Activated B cell treated with CpG ODN at 0.5 μM for 24 hours (primary cell): ENCODE data around the gene POMT2. TPM values are rescaled to one million over a fixed set of nuclear protein-coding genes. Genes with fewer than 3 reads are reported as not detected.

Experiments used
- ATAC-seq: fragments of 200-7000 bp; cut with Tn5 transposase; one replicate; pipeline ENCODE4 v1.10.0; 2021; ENCODE audit warnings: low read depth, mild to moderate bottlenecking, moderate library complexity
- CTCF ChIA-PET: fragments of 350-600 bp; sonication (Branson Sonifier 250); formaldehyde crosslinking; loops from one replicate; lab custom pipeline; 2021; ENCODE audit warnings: antibody characterized with exemption; lab: Charles Lee
- POLR2A ChIA-PET: fragments of 350-600 bp; sonication (Branson Sonifier 250); formaldehyde crosslinking; loops from one replicate; lab custom pipeline; 2021; ENCODE audit warnings: antibody characterized with exemption; lab: Charles Lee
- DNase-seq: peaks from one replicate; pipeline ENCODE4 v3.0.0; 2022
- H3K27ac Mint-ChIP-seq: one replicate; pipeline ENCODE4 v1.8.0; 2020; ENCODE audit warnings: mixed read lengths
- H3K27me3 Mint-ChIP-seq: one replicate; pipeline ENCODE4 v1.8.0; 2021; ENCODE audit warnings: mixed read lengths
- H3K36me3 Mint-ChIP-seq: one replicate; pipeline ENCODE4 v1.8.0; 2021; ENCODE audit warnings: low read depth, mixed read lengths
- H3K4me1 Mint-ChIP-seq: one replicate; pipeline ENCODE4 v1.8.0; 2021; ENCODE audit warnings: mixed read lengths
- H3K4me3 Mint-ChIP-seq: one replicate; pipeline ENCODE4 v1.8.0; 2020; ENCODE audit warnings: mild to moderate bottlenecking, mixed read lengths
- H3K9me3 Mint-ChIP-seq: one replicate; pipeline ENCODE4 v1.8.0; 2020; ENCODE audit warnings: mixed read lengths
- intact Hi-C: fragments of 100-400 bp; cut with micrococcal nuclease; formaldehyde crosslinking; loops from one replicate; pipeline ENCODE4 v1.15.1; 2024
- total RNA-seq: library from RNA; stranded (reverse); gene quantifications from 2 replicates; pipeline ENCODE4 v1.2.3, GENCODE V29; 2022
- TF ChIP-seq, protein P1 (sequence below): fragments of 200-600 bp; IDR thresholded peaks from one replicate; pipeline ENCODE4 v1.8.0; 2022; ENCODE audit warnings: antibody characterized with exemption, mild to moderate bottlenecking

The POMT2 gene
- total RNA-seq, 1 donor from 2014 or later: 30.8 TPM

DNA sequence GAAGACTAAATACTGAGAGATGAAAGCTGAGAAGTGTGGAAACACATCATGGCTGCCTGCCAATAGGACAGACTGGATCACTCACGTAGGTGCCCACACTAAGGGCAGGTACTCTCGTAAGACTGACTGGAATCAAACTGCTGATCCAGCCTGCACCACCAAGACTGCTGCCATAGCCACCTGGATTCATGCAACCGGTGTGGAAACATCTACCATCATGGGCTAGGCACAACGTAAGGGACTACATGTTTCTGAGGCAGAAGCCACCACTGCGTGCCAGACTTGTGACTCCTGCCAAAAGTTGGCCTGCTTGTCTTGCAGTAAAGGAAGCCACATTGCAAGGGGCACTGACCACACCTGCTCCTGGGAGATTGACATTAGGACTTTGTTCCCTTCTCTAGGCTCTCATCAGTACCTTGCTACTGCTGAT, 3.8 kb downstream of the POMT2 start:
- TF ChIP-seq, protein P1, sequence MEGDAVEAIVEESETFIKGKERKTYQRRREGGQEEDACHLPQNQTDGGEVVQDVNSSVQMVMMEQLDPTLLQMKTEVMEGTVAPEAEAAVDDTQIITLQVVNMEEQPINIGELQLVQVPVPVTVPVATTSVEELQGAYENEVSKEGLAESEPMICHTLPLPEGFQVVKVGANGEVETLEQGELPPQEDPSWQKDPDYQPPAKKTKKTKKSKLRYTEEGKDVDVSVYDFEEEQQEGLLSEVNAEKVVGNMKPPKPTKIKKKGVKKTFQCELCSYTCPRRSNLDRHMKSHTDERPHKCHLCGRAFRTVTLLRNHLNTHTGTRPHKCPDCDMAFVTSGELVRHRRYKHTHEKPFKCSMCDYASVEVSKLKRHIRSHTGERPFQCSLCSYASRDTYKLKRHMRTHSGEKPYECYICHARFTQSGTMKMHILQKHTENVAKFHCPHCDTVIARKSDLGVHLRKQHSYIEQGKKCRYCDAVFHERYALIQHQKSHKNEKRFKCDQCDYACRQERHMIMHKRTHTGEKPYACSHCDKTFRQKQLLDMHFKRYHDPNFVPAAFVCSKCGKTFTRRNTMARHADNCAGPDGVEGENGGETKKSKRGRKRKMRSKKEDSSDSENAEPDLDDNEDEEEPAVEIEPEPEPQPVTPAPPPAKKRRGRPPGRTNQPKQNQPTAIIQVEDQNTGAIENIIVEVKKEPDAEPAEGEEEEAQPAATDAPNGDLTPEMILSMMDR: no peak
- CTCF ChIA-PET: interaction anchor here (0.8 to 3.6 kb wide), 16 partner anchors 13 to 606 kb away, joined by 3 to 39 read pairs (median 5); no protein-coding TSS in a partner anchor
- H3K27me3 Mint-ChIP-seq: no peaks in the 10 kb centered on the region

DNA sequence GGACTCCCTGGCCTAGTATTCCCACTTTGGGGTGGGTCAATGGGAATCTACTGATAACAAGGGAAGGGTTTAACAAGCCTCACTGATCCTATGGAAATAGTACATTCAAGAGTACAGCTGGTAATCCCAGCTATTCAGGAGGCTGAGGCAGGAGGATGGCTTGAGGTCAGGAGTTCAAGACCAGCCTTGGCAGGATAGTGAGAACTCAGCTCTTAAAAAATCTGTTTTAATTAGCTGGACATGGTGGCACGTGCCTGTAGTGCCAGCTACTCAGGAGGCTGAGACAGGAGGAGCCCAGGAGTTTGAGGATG, 4.5 kb downstream of the POMT2 start:
- Mint-ChIP-seq H3K4me3 (no peak overlapping the region), H3K4me1 (peaks cover 9% of the 10 kb centered on the region), H3K36me3 (peaks cover 5% of the 10 kb centered on the region), H3K27ac (no peak overlapping the region), H3K9me3 (no peaks in the 10 kb centered on the region), H3K27me3 (no peaks in the 10 kb centered on the region)
- TF ChIP-seq, protein P1: no peak
- intact Hi-C loops: loop anchor here (1.0 kb wide), 2 partner anchors 15 to 164 kb away; no protein-coding TSS in a partner anchor
- POLR2A ChIA-PET: interaction anchor here (1.0 kb wide), 1 partner anchor 194 kb away, joined by 5 read pairs; no protein-coding TSS in a partner anchor
- CTCF ChIA-PET: interaction anchor here (0.6 to 3.6 kb wide), 34 partner anchors 8 to 606 kb away, joined by 3 to 39 read pairs (median 4); partner anchors contain the start of genes SAMD15 and TMED8
- DNase-seq (no peak), ATAC-seq (no peak)

More for the DNA sequence above, 3.8 kb downstream of the POMT2 start:
- Mint-ChIP-seq H3K4me1 (peaks cover 11% of the 10 kb centered on the region), H3K36me3 (peaks cover 7% of the 10 kb centered on the region), H3K27ac (no peak overlapping the region), H3K4me3 (no peak overlapping the region), H3K9me3 (no peaks in the 10 kb centered on the region)
- ATAC-seq (no peak), DNase-seq (no peak)
- intact Hi-C loops: loop anchor here (1.0 kb wide), 2 partner anchors 16 to 165 kb away; no protein-coding TSS in a partner anchor
- POLR2A ChIA-PET: no interaction called here

DNA sequence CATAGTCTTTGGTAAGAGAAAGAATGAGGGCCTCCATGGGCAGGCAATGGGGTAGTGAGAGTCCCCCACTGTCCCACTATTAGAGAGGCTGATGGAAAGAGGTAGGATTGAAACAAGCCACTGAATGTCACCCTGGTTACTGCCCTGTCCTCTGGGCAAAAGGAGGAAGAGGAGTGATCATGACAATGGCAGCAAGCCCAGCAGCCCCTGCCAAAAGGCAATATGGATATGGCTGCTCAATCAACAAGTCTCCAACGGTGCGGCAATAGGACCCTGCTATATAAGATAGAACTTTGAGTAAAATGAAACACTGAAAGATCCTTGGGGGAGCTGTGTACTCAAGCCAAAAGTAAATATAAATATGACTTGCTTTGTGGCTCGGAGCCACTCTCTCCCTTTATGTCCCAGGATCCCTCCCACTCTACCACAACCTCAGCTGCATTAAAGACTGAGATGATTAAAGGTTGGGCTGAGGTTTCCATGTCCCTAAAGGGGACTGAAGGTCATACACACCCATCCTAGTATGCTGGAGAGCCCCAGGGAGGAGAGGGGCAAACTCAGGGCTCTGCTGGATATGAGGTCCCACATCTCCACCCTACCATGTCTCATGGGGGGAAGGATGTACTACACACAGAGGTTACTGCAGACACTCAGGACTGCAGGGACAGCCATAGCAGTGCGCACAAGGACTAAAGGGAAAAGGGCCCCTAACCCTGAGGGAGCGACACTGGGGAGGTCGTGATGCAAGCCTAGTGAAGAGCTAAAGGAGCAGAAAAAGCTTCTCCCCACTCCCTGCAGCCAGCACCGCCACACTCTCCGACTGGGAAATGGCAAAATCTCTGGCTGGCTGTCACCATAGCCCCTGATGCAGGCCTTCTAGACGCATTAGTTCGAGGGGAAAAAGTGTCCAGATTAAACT, 5.9 kb downstream of the POMT2 start:
- POLR2A ChIA-PET: interaction anchor here (0.7 kb wide), 1 partner anchor 238 kb away, joined by 3 read pairs; no protein-coding TSS in a partner anchor
- peaks cover 4% of the 10 kb centered on the region for H3K4me1 Mint-ChIP-seq
- CTCF ChIA-PET: interaction anchor here (1.0 to 3.6 kb wide), 14 partner anchors 8 to 442 kb away, joined by 3 to 39 read pairs (median 7); partner anchors contain the start of genes SAMD15 and TMED8
- H3K4me3 Mint-ChIP-seq: no peak overlapping the region
- peaks cover 2% of the 10 kb centered on the region for H3K36me3 Mint-ChIP-seq
- TF ChIP-seq, protein P1: no peak
- H3K27ac Mint-ChIP-seq: no peak overlapping the region
- intact Hi-C loops: no loop called here
- no peaks in the 10 kb centered on the region for H3K9me3 Mint-ChIP-seq
- no peaks in the 10 kb centered on the region for H3K27me3 Mint-ChIP-seq
- ATAC-seq (no peak), DNase-seq (no peak)

DNA sequence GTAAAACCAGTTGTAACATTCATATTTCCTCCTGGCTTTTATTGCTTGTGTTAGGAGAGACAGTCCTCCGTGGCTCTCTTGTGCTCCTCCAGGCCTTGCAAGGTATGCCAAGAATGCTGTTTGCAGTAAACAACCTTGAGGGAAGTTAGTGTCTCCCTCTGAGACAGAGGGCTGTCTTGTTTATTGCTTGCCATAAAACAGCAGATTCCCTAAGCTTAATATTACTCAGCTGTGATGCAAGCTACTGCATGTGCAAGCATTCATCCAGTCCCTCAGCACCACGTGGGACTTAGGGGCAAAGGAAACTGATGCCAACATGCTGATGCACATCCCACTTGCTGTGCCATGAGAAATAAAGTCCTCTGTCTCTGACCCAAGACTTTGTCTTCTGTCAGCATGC, 6.6 kb downstream of the POMT2 start:
- no peak overlapping the region for H3K4me3 Mint-ChIP-seq
- TF ChIP-seq, protein P1: no peak
- H3K27ac Mint-ChIP-seq: no peak overlapping the region
- no peaks in the 10 kb centered on the region for H3K27me3 Mint-ChIP-seq
- no peak for DNase-seq
- CTCF ChIA-PET: interaction anchor here (1.7 to 3.6 kb wide), 3 partner anchors 13 to 161 kb away, joined by 4 to 39 read pairs (median 30); partner anchors contain the start of genes SAMD15 and TMED8
- ATAC-seq: no peak
- no peaks in the 10 kb centered on the region for H3K9me3 Mint-ChIP-seq
- peaks cover 2% of the 10 kb centered on the region for H3K36me3 Mint-ChIP-seq
- POLR2A ChIA-PET: interaction anchor here (0.7 kb wide), 1 partner anchor 239 kb away, joined by 3 read pairs; no protein-coding TSS in a partner anchor
- intact Hi-C loops: no loop called here
- peaks cover 4% of the 10 kb centered on the region for H3K4me1 Mint-ChIP-seq

DNA sequence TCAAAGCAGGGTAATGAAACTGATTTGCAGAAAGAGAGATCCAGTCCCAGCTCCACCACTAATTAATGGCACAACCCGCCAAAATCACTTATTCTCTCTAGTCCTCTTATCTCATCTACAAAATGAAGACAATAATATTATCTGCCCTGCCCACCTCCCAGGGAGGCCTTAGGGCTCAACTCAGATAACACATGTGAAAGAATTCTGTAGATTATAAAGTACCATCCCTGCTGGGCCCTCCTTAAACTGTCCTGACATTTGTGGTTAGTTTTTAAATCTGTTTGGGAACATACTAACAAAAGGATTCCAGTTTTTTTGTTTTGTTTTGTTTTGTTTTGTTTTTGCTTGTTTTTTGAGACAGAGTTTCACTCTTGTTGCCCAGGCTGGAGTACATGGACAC, 7.3 kb downstream of the POMT2 start:
- TF ChIP-seq, protein P1: no peak
- intact Hi-C loops: no loop called here
- ATAC-seq (no peak), DNase-seq (no peak)
- Mint-ChIP-seq H3K36me3 (peaks cover 2% of the 10 kb centered on the region), H3K4me1 (peaks cover 8% of the 10 kb centered on the region), H3K4me3 (no peak overlapping the region), H3K27me3 (no peaks in the 10 kb centered on the region), H3K9me3 (no peaks in the 10 kb centered on the region), H3K27ac (no peak overlapping the region)
- CTCF ChIA-PET: interaction anchor here (2.3 kb wide), 1 partner anchor 13 kb away, joined by 7 read pairs; no protein-coding TSS in a partner anchor
- POLR2A ChIA-PET: no interaction called here
